Endothelial cell of umbilical vein (primary cell): ENCODE results near the gene ARHGAP27. TPM values are rescaled to one million over a fixed set of nuclear protein-coding genes. Genes with fewer than 3 reads are reported as not detected.

Source experiments
- BruUV-seq: library from RNA; stranded (reverse); fragments of 400-500 nt; replicated peaks from 2 replicates; lab custom pipeline; 2021; lab: Mats Ljungman, UMichigan
- CTCF ChIA-PET: fragments of 300-600, 350-600 bp; sonication (Branson Sonifier 250); formaldehyde crosslinking; loops from one replicate; lab custom pipeline; 2021; ENCODE audit warnings: antibody characterized with exemption, inconsistent platforms; lab: Charles Lee
- POLR2A ChIA-PET: fragments of 300-600, 350-600 bp; sonication (Branson Sonifier 250); formaldehyde crosslinking; loops from one replicate; lab custom pipeline; 2021; ENCODE audit warnings: antibody characterized with exemption, inconsistent platforms; lab: Charles Lee
- DNase-seq: peaks from one replicate; pipeline ENCODE4 v3.0.0-alpha.2; 2011; ENCODE audit warnings: low read depth, low spot score
- FAIRE-seq: peaks from 2 replicates; lab custom pipeline; 2011; peaks lifted over from hg19 to GRCh38; lab: Jason Lieb, UNC
- H2AFZ ChIP-seq: 2 replicates; pipeline ENCODE4 v1.6.0; 2012; ENCODE audit warnings: low read depth, low read length, control low read depth, inconsistent platforms
- H3K27ac ChIP-seq: 2 replicates; pipeline ENCODE4 v1.5.1; 2011; ENCODE audit warnings: low read depth, mild to moderate bottlenecking, control low read depth, low read length, moderate library complexity; ENCODE audit not compliant: insufficient read depth
- H3K27me3 ChIP-seq, 2 experiments: 2 replicates each; pipeline versions ENCODE4 v1.6.0 to v1.6.1; 2011; ENCODE audit warnings: low read length in 2 of 2, mixed read lengths in 1 of 2; ENCODE audit not compliant: control insufficient read depth in 2 of 2, insufficient read depth in 2 of 2
- H3K36me3 ChIP-seq, 2 experiments: 2 replicates in 1 of 2; 3 replicates in 1 of 2; pipeline ENCODE4 v1.5.1; 2011; ENCODE audit warnings: low read length in 2 of 2, mild to moderate bottlenecking in 1 of 2, moderate library complexity in 1 of 2; ENCODE audit not compliant: control insufficient read depth in 2 of 2, insufficient read depth in 2 of 2; ENCODE audit errors: extremely low read depth in 1 of 2
- H3K4me1 ChIP-seq: 3 replicates; pipeline ENCODE4 v1.5.1; 2011; ENCODE audit warnings: mild to moderate bottlenecking, low read length; ENCODE audit not compliant: control insufficient read depth, insufficient read depth; ENCODE audit errors: extremely low read depth
- H3K4me2 ChIP-seq: 2 replicates; pipeline ENCODE4 v1.6.1; 2011; ENCODE audit warnings: low read length, control low read depth, mixed read lengths; ENCODE audit not compliant: insufficient read depth
- H3K4me3 ChIP-seq, 3 experiments: fragments of 200-600 bp in 1 of 3; sonication (generic), shearing (Covaris generic) in 1 of 3; replicated peaks in 1 of 3; 2 replicates each; pipeline ENCODE4 v1.5.1; 2011 to 2016; ENCODE audit warnings: control low read depth in 3 of 3, low read length in 3 of 3, mild to moderate bottlenecking in 2 of 3, inconsistent platforms in 1 of 3, low read depth in 1 of 3, moderate library complexity in 1 of 3; ENCODE audit not compliant: insufficient read depth in 1 of 3
- H3K79me2 ChIP-seq: 2 replicates; pipeline ENCODE4 v1.6.0; 2012; ENCODE audit warnings: low read length, inconsistent platforms; ENCODE audit not compliant: control insufficient read depth, insufficient read depth
- H3K9ac ChIP-seq: replicated peaks from 2 replicates; pipeline ENCODE3; 2011; ENCODE audit warnings: low read length, control low read depth; ENCODE audit not compliant: insufficient read depth; ENCODE audit errors: extremely low read depth
- H3K9me1 ChIP-seq: replicated peaks from 3 replicates; pipeline ENCODE4 v1.6.0; 2011; ENCODE audit warnings: mild to moderate bottlenecking, low read length; ENCODE audit not compliant: control insufficient read depth, insufficient read depth; ENCODE audit errors: extremely low read depth
- H3K9me3 ChIP-seq: replicated peaks from 2 replicates; pipeline ENCODE4 v1.5.1; 2012; ENCODE audit warnings: low read length, inconsistent platforms; ENCODE audit not compliant: control insufficient read depth, insufficient read depth
- H4K20me1 ChIP-seq: replicated peaks from 2 replicates; pipeline ENCODE3; 2011; ENCODE audit warnings: mild to moderate bottlenecking, low read length; ENCODE audit not compliant: control insufficient read depth, insufficient read depth; ENCODE audit errors: extremely low read depth
- CTCF ChIP-seq, 2 donors: IDR thresholded peaks; 1 replicate in 1 of 2; 2 replicates in 1 of 2; pipeline ENCODE4 v1.5.1; 2011; ENCODE audit warnings: low read length in 2 of 2, mild to moderate bottlenecking in 2 of 2, moderate library complexity in 2 of 2, control low read depth in 1 of 2, inconsistent platforms in 1 of 2, low read depth in 1 of 2; ENCODE audit not compliant: insufficient read depth in 1 of 2; ENCODE audit errors: extremely low read depth in 1 of 2
- EZH2 ChIP-seq: IDR thresholded peaks from 2 replicates; pipeline ENCODE4 v1.6.1; 2012; ENCODE audit warnings: borderline replicate concordance, low read depth, mild to moderate bottlenecking, moderate library complexity, low read length, inconsistent platforms; ENCODE audit not compliant: severe bottlenecking
- GATA2 ChIP-seq: IDR thresholded peaks from 2 replicates; pipeline ENCODE4 v1.7.0; 2011; ENCODE audit warnings: low read depth, mild to moderate bottlenecking, moderate library complexity, mixed read lengths, low read length; ENCODE audit not compliant: insufficient read length, insufficient read depth
- MAX ChIP-seq: IDR thresholded peaks from 2 replicates; pipeline ENCODE4 v1.6.1; 2011; ENCODE audit not compliant: insufficient read depth, insufficient read length
- dilution Hi-C: fragments of 300-500 bp; cut with MboI; formaldehyde crosslinking; loops from one replicate; pipeline ENCODE4 v1.15.0; 2019; ENCODE audit warnings: low sequenced_read_pairs; ENCODE audit not compliant: extremely low pct_ligation_motif_present
- intact Hi-C: fragments of 100-400 bp; cut with micrococcal nuclease; formaldehyde crosslinking; loops from one replicate; pipeline ENCODE4 v1.10.0; 2022
- polyA plus RNA-seq, 4 experiments: library from polyadenylated mRNA; depleted of rRNA in 3 of 4; stranded (reverse) in 3 of 4; unstranded in 1 of 4; fragments of >200 nt; gene quantifications; 2 replicates each; pipeline versions ENCODE4 v1.2.1 to v1.2.3, GENCODE V29; 2011 to 2012; ENCODE audit warnings: missing spikeins in 1 of 4
- total RNA-seq: library from RNA; stranded (reverse); gene quantifications from 2 replicates; pipeline ENCODE4 v1.2.3, GENCODE V29; 2021

Gene ARHGAP27
- total and polyA plus RNA-seq, 2 donors (not counting 3 experiments of a cell fraction or from before 2014, with no cell fraction given), result 21.0 to 47.0 TPM

- Histone ChIP-seq H3K27ac (no peak overlapping the region), H3K9me1 (no peaks in the 10 kb centered on the region), H3K36me3 (peaks cover 0 to 12% of the 10 kb centered on the region in 2 experiments), H2AFZ (peak overlapping the region; percentile 35), H3K9me3 (no peaks in the 10 kb centered on the region), H3K27me3 (no peaks in the 10 kb centered on the region), H3K79me2 (no peaks in the 10 kb centered on the region), H3K9ac (no peak overlapping the region), H4K20me1 (no peaks in the 10 kb centered on the region), H3K4me2 (no peak overlapping the region), H3K4me1 (no peaks in the 10 kb centered on the region), H3K4me3 (no peak overlapping the region)
- FAIRE-seq (peak; percentile 79), DNase-seq (peak; percentile 78)
- BruUV-seq, result no TSS peak
- CTCF ChIA-PET, result interaction anchor here (0.6 to 12.8 kb wide), 13 partner anchors 10 to 459 kb away, joined by 3 to 283 read pairs (median 5); no protein-coding TSS in a partner anchor
- dilution Hi-C loops (no loop called here), intact Hi-C loops (loop anchor here (2.0 to 10.0 kb wide), 2 partner anchors 34 to 440 kb away; no protein-coding TSS in a partner anchor)
- no peak for TF ChIP-seq MAX
- TF ChIP-seq EZH2, result no peak
- TF ChIP-seq GATA2, result no peak
- peak; percentile 62 to 78 for TF ChIP-seq CTCF (IDR thresholded peaks at IDR 0.05; ENCODE audit: extremely low read depth in 1 of 2, insufficient read depth in 1 of 2, low read depth in 1 of 2, low read length in 2 of 2)
- POLR2A ChIA-PET, result no interaction called here
Measured at GRCh38 chr17:45394913-45395568, 37.6 kb downstream of the ARHGAP27 start.
